Tibial nerve (tissue), 3 donors: ENCODE data around the gene POLR3B.

Experiments
- EP300 ChIP-seq, 2 donors: sonication (generic); formaldehyde crosslinking; IDR thresholded peaks; one replicate each; pipeline ENCODE4 v1.6.1; 2017; ENCODE audit warnings: antibody characterized with exemption in 2 of 2, mild to moderate bottlenecking in 1 of 2
- POLR2A ChIP-seq, 2 donors: fragments of 450-650 bp; IDR thresholded peaks; one replicate each; pipeline ENCODE4 v1.6.1; 2017; ENCODE audit warnings: antibody characterized with exemption in 2 of 2, mild to moderate bottlenecking in 2 of 2, moderate library complexity in 2 of 2

DNA sequence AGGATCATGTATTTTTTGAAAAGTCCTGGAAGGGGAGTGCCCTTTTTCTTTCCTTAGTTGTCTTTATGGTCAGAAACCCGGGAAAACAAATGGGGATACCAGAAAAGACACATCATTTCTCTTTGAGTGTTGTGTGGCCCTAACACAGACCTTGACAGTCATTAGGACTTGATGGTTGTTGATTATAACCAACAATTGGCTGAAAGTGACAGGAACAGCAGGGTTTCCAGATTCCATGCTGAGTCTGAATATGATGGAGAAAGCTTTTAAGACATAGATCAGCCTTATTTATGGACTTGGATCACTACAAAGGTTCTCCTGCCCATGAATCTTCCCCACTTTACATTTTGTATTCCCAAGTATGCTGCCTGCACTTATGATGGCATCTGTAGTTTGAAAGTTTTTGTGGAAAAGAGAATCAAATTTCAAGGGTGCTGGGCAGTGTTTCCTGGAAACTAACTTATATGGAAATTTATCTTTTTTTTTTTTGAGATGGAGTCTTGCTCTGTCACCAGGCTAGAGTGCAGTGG lies 30.4 kb downstream of the POLR3B start:
- TF ChIP-seq POLR2A (IDR thresholded peaks at IDR 0.05) (no peak), EP300 (IDR thresholded peaks at IDR 0.05) (no peak)
